Skeletal muscle cell (primary cell): ENCODE data around the gene TRIM39.

Source experiments
- DNase-seq: peaks from one replicate; pipeline ENCODE4 v3.0.0-alpha.2; 2010; ENCODE audit warnings: low read depth
- H3K4me3 ChIP-seq: 2 replicates; pipeline ENCODE4 v1.5.1; 2011; ENCODE audit warnings: low read depth, mild to moderate bottlenecking, control low read depth, low read length, moderate library complexity

TRIM39 gene

GRCh38 chr6:30325873-30326525 is 728 bp upstream of the TRIM39 start:
- H3K4me3 ChIP-seq = peak overlapping the region; percentile 94
- DNase-seq = peak; percentile 34

- peak overlapping the region; percentile 94 for H3K4me3 ChIP-seq
- no peak for DNase-seq
These were observed 562 bp downstream of the TRIM39 start for GRCh38 chr6:30327232-30327746.

- DNase-seq = no peak
- no peak overlapping the region for H3K4me3 ChIP-seq
These were observed 1.7 kb downstream of the TRIM39 start for GRCh38 chr6:30328397-30328796.

- DNase-seq = no peak
- no peak overlapping the region for H3K4me3 ChIP-seq
These were observed 2.6 kb downstream of the TRIM39 start for GRCh38 chr6:30329331-30329730.

GRCh38 chr6:30331981-30332380 is 5.3 kb downstream of the TRIM39 start:
- no peak for DNase-seq

GRCh38 chr6:30334075-30334783 is 7.5 kb downstream of the TRIM39 start:
- no peak overlapping the region for H3K4me3 ChIP-seq
- DNase-seq = no peak

More at GRCh38 chr6:30331981-30332380, 5.3 kb downstream of the TRIM39 start:
- H3K4me3 ChIP-seq = no peak overlapping the region

GRCh38 chr6:30340589-30341054 is 13.9 kb downstream of the TRIM39 start:
- no peak for DNase-seq
- no peak overlapping the region for H3K4me3 ChIP-seq

- DNase-seq = no peak
- H3K4me3 ChIP-seq = no peak overlapping the region
These were observed 14.5 kb downstream of the TRIM39 start for GRCh38 chr6:30341218-30341617.

- DNase-seq = no peak
- no peak overlapping the region for H3K4me3 ChIP-seq
These were observed 15.0 kb downstream of the TRIM39 start for GRCh38 chr6:30341728-30342127.

GRCh38 chr6:30344191-30344867 is 17.6 kb downstream of the TRIM39 start:
- DNase-seq = no peak
- peak overlapping the region; percentile 76 for H3K4me3 ChIP-seq

- H3K4me3 ChIP-seq = peak within 1 kb of the TSS; percentile 76
- DNase-seq = no peak
These were observed 18.3 kb downstream of the TRIM39 start, which contains the start of gene RPP21 for GRCh38 chr6:30344868-30345671. Gene RPP21 (plus strand): TSS chr6:30345156. CDS start chr6:30345172, 16 bp downstream.

- DNase-seq = no peak
- H3K4me3 ChIP-seq = peak overlapping the region; percentile 76
These were observed 19.1 kb downstream of the TRIM39 start for GRCh38 chr6:30345852-30346251.

GRCh38 chr6:30348957-30349356 is 22.2 kb downstream of the TRIM39 start:
- DNase-seq = no peak
- H3K4me3 ChIP-seq = no peak overlapping the region

GRCh38 chr6:30349421-30350177 is 22.9 kb downstream of the TRIM39 start:
- DNase-seq = no peak
- no peak overlapping the region for H3K4me3 ChIP-seq

- no peak overlapping the region for H3K4me3 ChIP-seq
These were observed 23.8 kb downstream of the TRIM39 start for GRCh38 chr6:30350524-30350923.

GRCh38 chr6:30352550-30352949 is 25.8 kb downstream of the TRIM39 start:
- no peak overlapping the region for H3K4me3 ChIP-seq
- no peak for DNase-seq

More at GRCh38 chr6:30350524-30350923, 23.8 kb downstream of the TRIM39 start:
- no peak for DNase-seq

- DNase-seq = no peak
- H3K4me3 ChIP-seq = no peak overlapping the region
These were observed 28.6 kb downstream of the TRIM39 start for GRCh38 chr6:30355281-30355680.

GRCh38 chr6:30356536-30356935 is 29.8 kb downstream of the TRIM39 start:
- H3K4me3 ChIP-seq = no peak overlapping the region
- no peak for DNase-seq
